NCI-H187 treated with DMSO at 0.1 percent for 48 hours (cell line): ENCODE results near the gene C1QL1.

Experiments
- DNase-seq: peaks from one replicate; lab custom pipeline; 2025; lab: John Stamatoyannopoulos, UW

C1QL1 gene

DNA sequence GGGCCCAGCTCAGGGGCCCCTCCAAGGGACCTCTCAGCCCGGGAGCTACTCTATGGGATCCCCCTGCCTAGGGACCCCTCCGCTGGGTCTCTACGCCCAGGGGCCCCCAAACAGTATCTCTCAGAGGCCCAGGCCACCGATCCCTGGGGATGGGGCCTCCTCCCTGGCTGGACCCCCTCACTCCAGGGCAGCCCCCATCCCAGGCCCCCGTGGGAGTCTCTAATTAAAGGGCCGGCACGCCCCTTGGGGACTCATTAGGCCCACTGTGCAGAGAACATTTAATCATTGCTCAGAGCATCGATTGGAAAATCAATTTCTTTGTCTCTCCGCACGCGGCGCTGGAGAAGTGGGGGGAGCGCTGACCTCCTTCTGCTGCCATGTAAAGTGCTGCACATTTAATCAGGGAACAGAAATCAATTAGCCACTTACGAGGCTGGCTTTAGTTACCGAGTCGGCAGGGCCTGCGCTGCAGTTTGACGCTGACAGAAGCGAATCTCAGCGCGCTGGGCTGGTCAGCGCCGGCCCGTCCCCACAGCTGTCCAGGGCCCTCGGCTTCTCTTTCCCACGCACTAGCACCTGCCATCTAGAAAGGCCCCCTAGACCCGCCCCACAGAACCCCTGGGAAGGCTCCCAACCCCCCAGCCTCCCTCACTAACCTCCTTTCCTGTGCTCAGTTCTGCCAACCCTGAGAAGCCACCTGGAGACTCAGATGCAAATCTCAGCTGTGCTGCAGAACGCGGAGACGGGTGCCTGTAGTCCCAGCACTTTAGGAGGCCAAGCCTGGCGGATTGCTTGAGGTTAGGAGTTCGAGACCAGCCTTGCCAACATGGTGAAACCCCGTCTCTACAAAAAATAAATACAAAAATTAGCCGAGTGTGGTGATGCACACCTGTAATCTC is 20.2 kb upstream of the C1QL1 start:
- DNase-seq: no peak

DNA sequence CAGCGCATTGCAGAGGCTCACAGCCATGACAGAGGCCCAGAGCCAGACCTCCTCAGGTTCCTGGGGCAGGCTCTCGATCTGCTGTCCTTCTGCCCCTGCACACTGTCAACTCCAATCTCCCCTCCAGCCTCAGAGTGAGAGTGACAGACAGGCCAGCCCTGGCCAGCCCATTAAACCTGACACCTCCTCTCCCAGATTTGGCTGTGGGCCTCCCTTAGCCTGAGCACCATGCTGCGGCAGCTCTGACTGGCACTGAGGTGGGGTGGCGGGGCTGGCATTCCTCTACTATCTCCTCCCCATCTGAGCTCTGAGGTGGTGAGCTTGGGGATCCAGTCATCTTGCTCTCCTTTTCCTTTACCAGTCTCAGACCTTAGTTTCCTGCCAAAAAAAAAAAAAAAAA is 15.5 kb upstream of the C1QL1 start:
- DNase-seq: no peak

DNA sequence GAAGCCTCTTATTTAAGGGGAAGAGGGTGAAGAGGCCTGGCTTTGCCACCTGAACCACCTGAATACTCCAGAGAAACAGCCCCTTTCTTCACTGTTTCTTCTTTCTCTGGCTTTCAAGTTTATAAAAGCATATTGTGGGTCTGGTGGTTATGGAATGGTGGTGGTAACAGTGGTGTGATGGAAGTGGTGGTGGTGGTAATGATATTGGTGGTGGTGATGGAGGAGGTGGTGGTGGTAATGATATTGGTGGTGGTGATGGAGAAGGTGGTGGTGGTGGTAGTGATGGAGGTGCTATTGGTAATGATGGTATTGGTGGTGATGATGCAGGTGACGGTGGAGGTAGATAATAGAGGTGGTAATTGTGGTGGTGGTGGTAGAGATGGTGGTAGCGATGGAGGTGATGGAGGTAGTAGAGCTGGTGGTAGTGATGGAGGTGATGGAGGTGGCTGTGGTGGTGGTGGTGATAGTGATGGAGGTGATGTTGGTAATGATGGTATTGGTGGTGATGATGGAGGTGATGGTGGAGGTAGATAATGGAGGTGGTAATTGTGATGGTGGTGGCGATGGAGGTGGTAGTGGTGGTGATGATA is 14.1 kb upstream of the C1QL1 start:
- DNase-seq: no peak

DNA sequence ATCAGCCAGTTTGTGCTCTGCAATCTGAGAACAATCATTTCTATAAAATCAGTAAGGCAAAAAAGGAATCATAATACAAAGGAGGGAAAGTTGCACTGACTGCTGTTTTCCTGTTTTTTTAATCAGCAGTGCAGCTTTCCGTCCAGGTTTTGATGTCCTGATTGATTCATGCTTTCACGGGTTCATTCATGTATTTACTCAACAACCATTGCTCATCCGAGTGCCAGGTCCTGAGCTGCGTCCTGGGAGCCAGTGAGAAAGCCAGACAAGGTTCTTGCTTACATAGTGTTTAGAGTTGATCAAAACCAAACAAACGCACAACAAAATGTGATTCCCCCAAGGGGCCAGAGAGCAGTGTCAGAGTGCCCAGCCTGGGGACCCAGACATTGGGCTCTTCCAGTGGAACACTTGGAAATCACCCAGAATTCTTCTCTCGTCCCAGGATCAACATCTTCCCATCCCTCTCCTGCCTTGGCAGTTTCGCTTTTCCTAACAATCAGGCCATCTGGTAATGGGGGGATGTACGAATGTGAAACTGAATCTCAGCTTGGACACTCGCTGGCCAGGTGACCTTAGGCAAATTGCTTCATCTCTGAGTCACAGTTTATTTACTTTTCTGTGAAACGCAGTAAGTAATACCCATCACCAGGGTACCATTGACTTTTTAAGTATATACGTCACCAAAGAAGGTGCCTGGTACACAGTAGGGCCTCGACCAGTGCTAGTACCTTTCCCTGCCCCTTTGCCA is 13.3 kb upstream of the C1QL1 start:
- DNase-seq: no peak

DNA sequence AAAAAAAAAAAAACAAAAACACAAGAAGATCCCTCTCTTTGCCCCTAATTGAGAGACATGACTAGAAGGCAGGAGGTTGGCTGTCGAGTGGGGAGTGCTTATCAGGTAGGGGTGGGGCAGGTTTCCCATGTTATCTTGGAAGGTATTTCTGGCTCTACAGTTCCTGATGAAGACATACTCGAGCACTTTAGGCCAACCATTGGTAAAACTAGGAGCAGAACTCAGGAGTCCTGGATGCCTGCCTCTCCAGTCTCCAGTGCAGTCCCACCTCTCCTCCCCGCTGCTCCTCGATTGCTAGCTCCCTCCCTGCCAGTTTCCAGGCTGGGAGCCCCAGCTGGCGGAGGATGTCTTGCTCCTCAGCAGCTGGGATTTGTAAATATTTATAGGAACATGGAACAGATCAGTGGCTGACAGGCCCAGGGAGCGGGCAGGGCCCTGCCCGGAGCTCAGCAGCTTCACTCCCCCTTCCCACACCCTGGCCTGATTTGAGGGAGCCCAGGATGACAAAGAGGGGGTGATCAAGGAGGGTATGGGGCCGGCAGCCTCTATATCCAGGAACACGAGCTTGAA is 11.4 kb upstream of the C1QL1 start:
- no peak for DNase-seq

DNA sequence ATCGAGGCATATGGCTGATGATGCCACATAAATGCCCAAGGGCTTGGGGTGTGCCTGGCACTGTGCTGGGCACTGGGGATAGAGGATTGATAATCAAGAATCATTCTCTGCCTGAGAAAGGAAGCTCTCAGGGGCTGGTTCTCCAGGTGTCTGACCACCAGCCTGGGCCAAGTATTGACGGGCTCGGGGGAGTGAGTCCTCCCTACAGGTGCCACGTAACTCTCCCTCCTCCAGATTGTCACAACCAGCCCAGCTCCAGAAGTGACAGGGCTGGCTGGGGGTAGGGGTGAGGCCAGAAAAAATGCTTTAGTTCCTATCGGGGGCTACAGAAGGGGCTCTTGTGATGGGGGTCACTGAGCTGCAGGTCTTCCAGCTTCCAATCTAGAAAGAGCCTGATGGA is 10.7 kb upstream of the C1QL1 start:
- DNase-seq: no peak

DNA sequence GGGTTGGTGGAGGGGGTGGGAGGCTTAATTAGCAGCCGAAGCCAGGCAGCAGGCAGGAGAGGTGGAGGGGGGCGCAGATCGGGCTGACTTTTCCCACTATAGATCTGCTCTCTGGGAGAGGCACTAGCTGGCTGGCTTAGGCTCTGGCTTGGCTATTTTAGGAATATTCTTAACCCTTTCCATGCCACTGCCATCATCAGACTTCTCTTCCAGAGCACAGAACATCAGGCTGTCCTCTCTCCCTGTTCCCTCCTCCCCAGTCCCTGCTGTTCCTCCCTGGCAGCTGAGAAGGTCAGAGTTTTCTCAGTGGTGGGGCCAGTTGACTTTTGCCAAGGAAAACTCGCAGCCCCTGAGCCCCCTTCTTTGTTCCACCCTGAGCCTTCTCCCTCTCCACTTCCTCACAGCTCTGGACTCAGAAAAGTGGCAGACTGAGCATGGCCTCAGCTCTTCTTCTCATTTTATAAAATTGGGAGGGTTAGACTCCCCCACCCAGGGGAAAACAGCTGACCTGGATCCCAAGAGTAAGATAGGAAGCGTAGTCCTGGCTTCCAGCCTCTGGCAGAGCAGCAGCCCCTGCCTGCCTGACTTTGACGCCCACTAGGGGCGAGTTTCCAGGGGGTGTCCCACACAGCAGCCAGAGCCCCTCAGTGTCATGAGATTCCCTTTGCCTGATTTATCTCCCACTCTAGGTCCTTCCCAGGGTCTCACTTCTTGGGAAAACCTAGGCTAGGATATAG is 9.9 kb upstream of the C1QL1 start:
- DNase-seq: no peak

DNA sequence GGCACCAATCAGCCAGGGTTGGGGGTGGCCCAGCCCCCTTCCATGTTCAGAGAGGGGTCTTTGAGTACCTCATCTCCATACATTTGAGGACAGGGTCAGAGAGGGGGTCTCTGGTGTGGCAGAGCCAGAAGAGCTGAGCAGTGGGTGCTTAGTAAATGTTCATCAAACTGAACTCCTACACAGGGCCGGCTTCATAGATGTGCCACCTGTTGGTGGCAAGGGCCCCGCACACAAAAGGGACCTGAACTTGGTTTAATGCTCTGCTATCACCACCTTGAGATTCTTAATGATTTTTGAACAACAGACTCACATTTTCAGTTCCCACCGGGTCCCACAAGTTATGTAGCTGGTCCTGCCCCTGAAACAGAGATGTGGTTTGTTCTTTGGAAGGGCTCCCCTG is 9.0 kb upstream of the C1QL1 start:
- no peak for DNase-seq

DNA sequence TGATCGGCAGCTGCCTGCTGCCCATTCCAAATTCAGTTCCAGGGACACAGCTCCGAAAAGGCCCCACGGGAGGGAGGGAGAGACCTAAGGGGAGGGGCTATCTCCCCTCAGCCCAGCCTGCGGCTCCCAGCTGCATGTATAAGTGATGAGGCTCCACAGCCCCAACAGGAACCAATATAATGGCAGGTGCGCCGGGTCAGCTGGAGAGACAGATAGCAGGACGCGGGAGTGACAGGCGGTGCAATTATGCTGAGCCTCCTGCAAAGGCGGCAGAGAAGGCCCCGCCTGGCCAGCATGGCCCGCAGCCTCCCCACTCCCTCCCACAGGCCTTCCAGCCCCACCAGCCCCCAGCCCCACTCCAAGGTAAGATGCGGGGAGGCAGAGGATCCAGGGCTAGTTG is 8.1 kb upstream of the C1QL1 start:
- DNase-seq: no peak

DNA sequence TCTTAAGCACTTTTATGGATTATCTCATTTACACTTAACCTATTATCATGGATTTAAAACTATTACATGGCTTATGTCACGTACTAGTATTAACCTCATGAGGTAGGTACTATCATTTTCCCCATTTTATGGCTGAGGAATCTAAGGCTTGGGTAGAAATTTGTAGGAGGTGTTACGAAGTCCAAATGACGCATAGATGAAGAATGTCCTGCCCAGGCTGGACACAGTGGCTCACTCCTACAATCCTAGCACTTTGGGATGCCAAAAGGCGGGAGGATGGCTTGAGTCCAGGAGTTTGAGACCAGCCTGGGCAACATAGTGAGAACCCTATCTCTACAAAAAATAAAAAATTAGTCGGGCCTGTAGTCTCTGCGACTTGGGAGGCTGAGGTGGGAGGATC is 4.8 kb upstream of the C1QL1 start:
- no peak for DNase-seq

DNA sequence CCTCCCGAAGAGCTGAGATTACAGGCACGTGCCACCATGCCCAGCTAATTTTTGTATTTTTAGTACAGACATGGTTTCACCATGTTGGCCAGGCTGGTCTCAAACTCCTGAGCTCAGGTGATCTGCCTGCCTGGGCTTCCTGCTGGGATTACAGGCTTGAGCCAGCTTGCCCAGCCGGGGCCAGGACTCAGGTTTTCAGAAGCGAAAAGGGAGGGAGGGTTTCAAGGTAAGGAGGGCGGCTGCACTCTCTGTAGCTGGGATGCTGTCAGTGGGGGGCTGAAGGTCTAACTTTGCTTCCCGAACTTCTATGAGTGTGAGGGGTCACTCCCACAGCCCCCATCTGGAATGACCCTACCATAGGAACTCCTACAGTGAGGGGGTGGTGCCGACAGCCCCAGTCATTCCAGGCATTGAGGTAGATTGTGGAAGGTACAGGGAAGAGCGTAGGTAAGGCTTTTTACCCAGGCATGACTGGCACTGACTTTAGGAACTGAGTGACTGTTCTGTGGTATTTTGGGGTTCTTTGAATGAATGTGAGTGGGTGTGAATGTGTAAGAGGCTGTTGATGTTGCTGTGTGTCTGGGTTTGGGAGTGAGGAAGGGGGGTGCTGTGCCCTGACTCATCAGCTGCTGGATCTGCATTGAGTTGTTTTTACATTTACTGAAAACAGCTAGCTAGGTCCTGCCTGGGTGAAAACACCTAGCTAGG is 3.8 kb upstream of the C1QL1 start:
- DNase-seq: no peak

DNA sequence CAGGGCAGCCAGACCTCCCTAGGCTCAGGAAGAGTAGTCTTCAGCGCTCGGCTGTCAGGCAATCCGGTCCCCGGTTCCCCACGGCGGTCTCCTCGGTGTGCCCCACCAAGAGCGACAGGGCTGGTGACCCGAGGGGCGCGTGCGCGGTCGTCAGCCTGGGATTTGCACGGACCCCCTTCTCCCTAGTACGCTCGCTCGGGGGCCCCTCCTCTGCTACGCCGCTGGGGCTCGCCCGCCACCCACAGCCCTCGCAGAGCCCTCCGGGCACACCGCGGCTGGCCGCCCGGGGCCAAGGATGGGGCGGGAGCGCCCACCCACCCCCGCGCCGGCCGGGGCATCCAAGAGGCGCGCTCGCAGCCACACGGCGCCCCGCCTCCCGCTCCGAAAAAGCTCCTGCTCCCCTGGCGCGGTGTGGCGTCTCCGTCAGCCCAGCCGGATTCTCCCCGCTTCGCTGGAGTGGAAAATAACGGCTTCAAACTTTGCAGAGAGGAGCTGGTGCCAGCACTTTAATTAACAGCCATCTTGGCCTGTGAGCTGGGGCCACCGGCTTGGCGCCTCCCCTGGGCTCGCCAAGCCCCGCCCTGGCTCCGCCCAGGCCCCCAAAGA is 2.1 kb upstream of the C1QL1 start:
- DNase-seq: no peak

DNA sequence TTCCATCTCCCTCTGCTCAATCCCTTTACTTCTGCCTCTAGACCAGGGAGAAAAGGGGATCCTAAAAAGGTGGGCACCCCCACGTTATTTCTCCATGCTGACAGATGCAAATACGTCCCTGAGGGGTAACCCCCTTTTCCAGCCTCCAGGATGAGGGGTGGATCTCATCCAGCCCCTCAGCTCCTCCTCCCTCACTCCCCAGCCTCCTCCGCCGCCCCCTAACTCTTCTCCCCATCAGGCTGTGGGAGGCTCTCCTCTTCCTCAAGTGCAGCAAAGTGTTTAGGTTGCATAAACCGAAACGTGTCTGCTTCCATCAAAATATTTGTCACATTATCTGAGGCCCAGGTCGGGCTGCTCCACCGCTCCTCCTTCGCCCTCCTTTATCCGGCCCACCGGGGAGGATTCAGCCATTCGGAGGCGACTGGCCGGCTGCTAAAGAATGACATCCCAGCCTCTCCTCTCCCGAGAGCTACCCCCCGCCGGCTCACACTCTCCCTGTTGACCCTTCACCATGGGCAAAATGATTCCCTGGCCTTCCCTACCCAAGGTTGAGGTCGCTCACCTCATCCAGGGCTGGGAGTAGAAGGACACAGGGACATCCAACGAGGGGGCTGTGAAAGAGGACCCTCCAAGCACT is 1.2 kb upstream of the C1QL1 start:
- no peak for DNase-seq

DNA sequence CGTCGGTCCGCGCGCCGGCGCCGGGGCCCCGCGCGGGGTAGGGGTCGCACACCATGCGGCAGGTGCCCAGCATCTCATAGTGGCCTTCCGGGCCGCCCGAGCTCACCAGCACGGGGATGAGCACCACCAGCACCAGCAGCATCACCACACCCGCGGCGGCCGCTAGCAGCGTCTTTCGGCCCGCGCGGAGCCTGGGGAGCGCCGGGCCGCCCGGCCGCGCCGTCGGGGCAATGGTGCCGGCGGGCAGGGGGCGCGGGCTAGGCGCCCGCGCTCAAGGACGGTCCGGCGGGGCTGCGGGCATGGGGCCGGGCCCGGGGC is 237 bp downstream of the C1QL1 start:
- DNase-seq: no peak

DNA sequence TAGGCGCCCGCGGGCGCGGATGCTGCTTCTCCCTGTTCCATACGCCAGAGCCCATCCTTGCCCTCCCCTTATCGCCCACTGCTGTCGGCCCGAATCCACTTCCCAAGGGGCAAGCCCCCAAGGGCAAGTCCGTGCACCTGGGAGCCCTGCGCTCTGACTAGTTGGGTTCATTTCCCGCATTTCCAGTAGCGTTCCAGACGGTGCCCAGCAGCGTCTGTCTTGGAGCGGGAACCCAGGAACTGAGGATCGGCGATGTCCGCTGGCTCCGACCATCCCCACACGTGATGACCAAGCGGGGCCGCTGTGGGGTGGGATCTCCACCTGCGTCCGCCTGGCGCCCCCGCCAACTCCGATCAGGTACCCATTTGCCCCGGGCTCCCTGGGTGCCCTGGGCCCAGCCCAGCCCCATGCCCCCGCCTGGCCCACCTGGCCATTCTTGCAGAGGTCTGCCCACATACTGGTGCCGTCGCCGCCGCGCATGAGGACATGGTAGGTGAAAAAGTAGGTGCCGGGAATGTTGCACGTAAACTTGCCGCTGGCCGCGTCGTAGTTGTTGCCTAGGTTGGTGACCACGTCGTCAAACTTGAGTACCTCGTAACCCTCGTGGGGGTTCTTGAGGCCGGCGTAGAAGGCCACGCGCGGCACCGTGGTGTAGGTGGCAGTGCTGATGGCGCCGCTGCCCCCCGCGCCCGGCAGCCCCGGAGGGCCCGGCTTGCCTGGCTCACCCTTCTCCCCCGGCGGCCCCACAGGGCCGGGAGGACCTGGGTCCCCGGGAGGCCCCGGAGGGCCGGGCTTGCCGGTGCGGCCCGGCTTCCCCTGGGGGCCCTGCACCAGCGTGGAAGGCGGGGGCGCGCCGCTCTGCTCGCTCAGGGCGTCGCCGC is 837 bp downstream of the C1QL1 start:
- DNase-seq: no peak

DNA sequence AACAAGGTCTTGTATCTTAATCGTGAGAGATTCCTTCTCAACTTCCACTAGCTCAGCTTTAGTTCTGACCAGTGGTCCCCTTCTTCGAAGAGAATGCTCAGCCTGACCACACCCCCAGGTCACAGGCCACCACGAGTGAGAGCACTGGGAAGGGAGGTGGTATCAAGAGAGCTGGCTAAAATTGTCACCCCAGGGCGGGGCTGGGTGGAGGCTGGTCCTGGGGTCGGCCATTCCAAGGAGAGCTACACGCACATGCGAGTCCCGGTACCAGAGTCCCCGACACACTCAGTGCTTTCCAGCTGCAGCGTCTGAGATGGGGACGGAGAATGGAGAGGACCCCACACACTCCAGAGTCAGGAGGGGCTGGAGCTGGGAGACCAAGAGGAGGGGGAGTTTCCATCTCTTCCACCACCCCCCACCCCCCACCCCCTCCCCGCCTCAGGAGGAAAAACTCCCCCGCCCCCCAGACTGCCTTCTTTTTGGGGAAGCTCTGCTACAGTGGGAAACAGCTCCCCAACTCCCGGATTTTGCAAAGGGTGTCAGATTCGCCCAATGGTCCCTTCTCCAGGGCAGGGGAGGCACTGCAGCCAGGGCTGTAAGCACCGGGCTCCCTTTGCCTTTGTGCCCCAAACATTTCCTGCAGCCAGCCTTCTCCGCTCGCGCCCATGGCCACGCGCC is 1.6 kb downstream of the C1QL1 start:
- DNase-seq: no peak

DNA sequence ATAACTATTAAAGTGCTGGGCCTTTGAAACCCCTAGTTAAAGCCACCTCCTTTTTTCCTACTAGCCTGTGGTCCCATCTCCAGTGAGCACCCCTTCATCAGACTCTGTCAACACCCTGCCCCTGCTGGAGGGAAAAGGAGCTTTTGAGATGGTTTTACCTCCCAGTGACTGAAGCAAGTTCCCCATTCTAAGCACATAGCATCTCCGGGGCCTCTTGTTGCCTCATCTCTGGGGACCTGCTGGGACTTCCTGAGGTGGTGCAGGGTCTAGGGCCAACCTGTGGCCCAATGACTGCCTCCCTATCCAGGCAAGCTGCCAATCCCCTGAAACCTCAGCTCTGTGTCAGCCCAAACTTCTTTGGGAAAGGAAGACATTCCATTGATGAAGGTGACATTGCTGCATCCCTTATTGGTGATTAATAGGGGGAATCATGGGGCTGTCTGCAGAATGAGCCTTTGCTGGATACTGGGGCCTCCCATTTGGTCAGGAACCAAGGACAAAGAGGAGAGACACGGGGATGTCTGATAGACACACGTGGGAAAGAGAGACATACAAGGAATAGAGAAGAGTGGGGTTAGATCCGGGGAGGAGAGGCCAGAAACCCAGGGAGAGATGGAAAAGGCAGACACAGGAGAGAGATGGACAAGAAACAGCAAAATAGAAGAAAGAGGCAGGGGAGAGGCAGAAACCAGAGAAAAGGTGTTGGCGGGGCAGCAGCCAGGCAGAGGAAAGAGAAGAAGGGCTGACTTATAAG is 2.4 kb downstream of the C1QL1 start:
- no peak for DNase-seq

DNA sequence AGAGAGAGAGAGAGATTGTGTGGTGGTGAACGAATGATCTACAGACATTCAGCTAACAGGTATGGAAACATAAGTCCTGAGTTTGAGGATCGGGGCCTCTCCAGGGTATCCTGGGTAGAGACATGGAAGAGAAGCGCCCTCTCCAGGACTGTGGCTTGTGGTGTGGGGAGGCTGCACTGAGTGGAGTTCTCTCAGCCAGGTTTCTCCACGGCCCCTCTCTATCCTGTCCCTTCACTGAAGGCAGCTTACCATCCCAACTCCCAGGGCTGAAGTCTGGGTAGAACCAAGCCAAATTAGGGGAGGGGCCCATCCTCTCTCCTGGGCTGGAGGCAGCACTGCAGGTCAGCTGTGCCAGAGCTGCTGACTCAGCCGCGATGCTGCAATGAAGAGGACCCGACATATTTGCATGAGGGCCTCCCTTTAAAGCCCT is 6.2 kb downstream of the C1QL1 start:
- DNase-seq: no peak
